Immature natural killer cell (primary cell): ENCODE measurements around the gene HLA-DQA1. TPM values are rescaled to one million over a fixed set of nuclear protein-coding genes. Genes with fewer than 3 reads are reported as not detected.
A peak's percentile ranks its signal among the peaks of the same experiment; 100 is the strongest.
"Not testable (repeated sequence)": the region's sequence is repeated elsewhere in the genome, so short reads cannot be mapped to it uniquely, and the experiment has no call there.

Source experiments
- DNase-seq, 3 donors: peaks; one replicate each; pipeline ENCODE4 v3.0.0; 2022; ENCODE audit warnings: mixed read lengths in 1 of 3
- H3K27ac Mint-ChIP-seq, 6 donors: one replicate each; pipeline ENCODE4 v1.8.0; 2020; ENCODE audit warnings: mixed read lengths in 6 of 6, mild to moderate bottlenecking in 5 of 6, inconsistent platforms in 4 of 6, moderate library complexity in 3 of 6
- H3K27me3 Mint-ChIP-seq, 3 donors: one replicate each; pipeline ENCODE4 v1.8.0; 2020 to 2021; ENCODE audit warnings: low read depth in 3 of 3, mild to moderate bottlenecking in 3 of 3, mixed read lengths in 3 of 3, moderate library complexity in 3 of 3, inconsistent platforms in 1 of 3
- H3K36me3 Mint-ChIP-seq, 3 donors: one replicate each; pipeline ENCODE4 v1.8.0; 2020; ENCODE audit warnings: mixed read lengths in 3 of 3, inconsistent platforms in 2 of 3, mild to moderate bottlenecking in 2 of 3
- H3K4me1 Mint-ChIP-seq, 2 donors: one replicate each; pipeline ENCODE4 v1.8.0; 2020; ENCODE audit warnings: inconsistent platforms in 2 of 2, mild to moderate bottlenecking in 2 of 2, mixed read lengths in 2 of 2, moderate library complexity in 1 of 2
- H3K4me3 Mint-ChIP-seq, 5 donors: one replicate each; pipeline ENCODE4 v1.8.0; 2020; ENCODE audit warnings: mild to moderate bottlenecking in 5 of 5, mixed read lengths in 5 of 5, inconsistent platforms in 3 of 5, moderate library complexity in 3 of 5
- H3K9me3 Mint-ChIP-seq, 6 donors: one replicate each; pipeline ENCODE4 v1.8.0; 2020; ENCODE audit warnings: mild to moderate bottlenecking in 6 of 6, mixed read lengths in 6 of 6, inconsistent platforms in 4 of 6, moderate library complexity in 3 of 6
- polyA plus RNA-seq, 3 donors: library from polyadenylated mRNA; unstranded; fragments of 300-500 nt; fragmentation: Illumina TruSeq; gene quantifications; one replicate each; pipeline ENCODE4 v1.2.3, GENCODE V29; 2021

The HLA-DQA1 gene
- polyA plus RNA-seq, 3 donors from 2014 or later: 1.8 to 53.1 (median 10.3) TPM

- peaks cover 8 to 16% (median 15%) of the 10 kb centered on the region in 3 donors for H3K27me3 Mint-ChIP-seq
- no peak overlapping the region for H3K4me3 Mint-ChIP-seq
- DNase-seq: no peak
- H3K36me3 Mint-ChIP-seq: peaks cover 0 to 6% (median 3%) of the 10 kb centered on the region in 3 donors
- peaks cover 20 to 29% of the 10 kb centered on the region in 2 donors for H3K4me1 Mint-ChIP-seq
- peak overlapping the region in 2 of 6 donors; percentile 1 to 42 for H3K27ac Mint-ChIP-seq
- peaks cover 0 to 7% (median 0%) of the 10 kb centered on the region in 6 donors for H3K9me3 Mint-ChIP-seq
Measured at GRCh38 chr6:32669893-32670292, 32.7 kb downstream of the HLA-DQA1 start.

GRCh38 chr6:32671908-32672307 lies 34.7 kb downstream of the HLA-DQA1 start:
- not testable (repeated sequence) for H3K27me3 Mint-ChIP-seq
- H3K4me1 Mint-ChIP-seq: peaks cover under 1 to 10% of the 10 kb centered on the region in 2 donors

GRCh38 chr6:32674123-32674522 lies 36.9 kb downstream of the HLA-DQA1 start:
- DNase-seq, H3K27ac Mint-ChIP-seq, H3K4me3 Mint-ChIP-seq, H3K4me1 Mint-ChIP-seq: not testable (repeated sequence)
- H3K36me3 Mint-ChIP-seq: peaks cover 3 to 21% (median 5%) of the 10 kb centered on the region in 3 donors
- peaks cover 0 to 24% (median 9%) of the 10 kb centered on the region in 6 donors for H3K9me3 Mint-ChIP-seq
- H3K27me3 Mint-ChIP-seq: peaks cover 0 to 12% (median 10%) of the 10 kb centered on the region in 3 donors

More at GRCh38 chr6:32671908-32672307, 34.7 kb downstream of the HLA-DQA1 start:
- not testable (repeated sequence) for DNase-seq, H3K27ac Mint-ChIP-seq, H3K36me3 Mint-ChIP-seq, H3K4me3 Mint-ChIP-seq, H3K9me3 Mint-ChIP-seq

DNA sequence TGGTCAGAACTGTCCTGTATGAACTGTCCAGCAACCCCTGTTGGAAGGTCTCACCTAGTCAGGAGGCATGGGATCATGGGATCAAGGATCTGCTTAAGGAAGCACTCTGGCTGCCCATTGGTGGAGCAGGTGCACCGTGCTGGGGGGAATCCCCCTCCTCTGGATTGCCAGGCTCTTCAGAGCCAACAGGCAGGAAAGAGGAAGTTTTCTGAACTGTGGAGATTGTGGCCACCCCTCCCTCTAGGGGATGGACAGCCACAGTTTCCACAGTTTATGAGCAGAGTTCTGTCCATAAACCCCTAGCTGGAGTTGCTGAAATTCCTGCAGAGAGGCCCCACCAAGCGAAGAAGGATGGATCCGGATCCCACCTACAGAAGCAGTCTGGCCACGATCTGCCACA lies 42.3 kb downstream of the HLA-DQA1 start:
- Mint-ChIP-seq H3K27me3 (peaks cover 0 to 12% (median 7%) of the 10 kb centered on the region in 3 donors), H3K4me3 (no peak overlapping the region), H3K36me3 (peaks cover 0 to 15% (median 5%) of the 10 kb centered on the region in 3 donors), H3K4me1 (peaks cover 2 to 4% of the 10 kb centered on the region in 2 donors), H3K9me3 (peaks cover 0 to 18% (median 9%) of the 10 kb centered on the region in 6 donors), H3K27ac (no peak overlapping the region)
- DNase-seq: no peak

DNA sequence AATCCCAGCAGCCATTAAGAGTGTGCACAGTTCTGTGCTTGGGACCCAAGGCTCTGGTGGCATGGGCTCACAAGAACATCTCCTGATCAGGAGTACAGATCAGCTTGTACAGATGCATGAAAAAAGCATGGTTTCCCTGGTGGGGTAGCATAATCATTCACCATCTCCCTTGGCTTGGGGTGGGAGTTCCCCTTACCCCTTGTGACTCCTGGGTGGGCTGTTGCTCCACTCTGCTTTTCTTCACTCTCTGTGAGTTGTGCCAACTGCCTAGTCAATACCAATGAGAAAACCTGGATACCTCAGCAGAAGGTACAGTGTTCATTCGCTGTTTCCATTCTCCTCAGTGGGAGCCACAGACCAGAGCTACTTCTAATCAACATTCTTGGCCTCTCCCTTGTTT lies 42.8 kb downstream of the HLA-DQA1 start:
- no peak for DNase-seq
- Mint-ChIP-seq H3K4me1 (peaks cover 2 to 10% of the 10 kb centered on the region in 2 donors), H3K36me3 (peaks cover 0 to 15% (median 5%) of the 10 kb centered on the region in 3 donors), H3K27me3 (peaks cover 0 to 12% (median 7%) of the 10 kb centered on the region in 3 donors), H3K4me3 (no peak overlapping the region), H3K27ac (no peak overlapping the region), H3K9me3 (peaks cover 0 to 18% (median 9%) of the 10 kb centered on the region in 6 donors)

- Mint-ChIP-seq H3K4me1 (peaks cover 15 to 34% of the 10 kb centered on the region in 2 donors), H3K27ac (peak overlapping the region in 3 of 6 donors; percentile 8 to 88 (median 11)), H3K36me3 (no peaks in the 10 kb centered on the region), H3K27me3 (peaks cover 4 to 9% (median 5%) of the 10 kb centered on the region in 3 donors), H3K9me3 (peaks cover 0 to under 1% (median 0%) of the 10 kb centered on the region in 6 donors), H3K4me3 (no peak overlapping the region)
- DNase-seq: no peak
Measured at GRCh38 chr6:32684246-32684645, 47.0 kb downstream of the HLA-DQA1 start.

- DNase-seq: peak; percentile 77 to 88 (median 85)
- Mint-ChIP-seq H3K27me3 (peaks cover 4 to 5% (median 5%) of the 10 kb centered on the region in 3 donors), H3K4me1 (peaks cover 25 to 42% of the 10 kb centered on the region in 2 donors), H3K27ac (peak overlapping the region; percentile 78 to 92 (median 88)), H3K4me3 (peak overlapping the region; percentile 18 to 65 (median 26)), H3K9me3 (no peaks in the 10 kb centered on the region), H3K36me3 (no peaks in the 10 kb centered on the region)
Measured at GRCh38 chr6:32685603-32686002, 48.4 kb downstream of the HLA-DQA1 start.

GRCh38 chr6:32689531-32690501 lies 52.6 kb downstream of the HLA-DQA1 start:
- H3K4me3 Mint-ChIP-seq: peak overlapping the region in 3 of 5 donors; percentile 5 to 64 (median 29)
- peaks cover 0 to 3% (median 0%) of the 10 kb centered on the region in 6 donors for H3K9me3 Mint-ChIP-seq
- H3K4me1 Mint-ChIP-seq: peaks cover 23 to 40% of the 10 kb centered on the region in 2 donors
- H3K36me3 Mint-ChIP-seq: no peaks in the 10 kb centered on the region
- H3K27me3 Mint-ChIP-seq: peaks cover 4 to 16% (median 7%) of the 10 kb centered on the region in 3 donors
- H3K27ac Mint-ChIP-seq: peak overlapping the region in 3 of 6 donors; percentile 8 to 68 (median 20)
- no peak for DNase-seq

- H3K36me3 Mint-ChIP-seq: no peaks in the 10 kb centered on the region
- no peak overlapping the region for H3K27ac Mint-ChIP-seq
- H3K4me1 Mint-ChIP-seq: peaks cover 12 to 18% of the 10 kb centered on the region in 2 donors
- H3K9me3 Mint-ChIP-seq: peaks cover 0 to 3% (median 0%) of the 10 kb centered on the region in 6 donors
- DNase-seq: peak in 2 of 3 donors; percentile 59 to 62
- H3K27me3 Mint-ChIP-seq: peaks cover 0 to 14% (median 2%) of the 10 kb centered on the region in 3 donors
- H3K4me3 Mint-ChIP-seq: no peak overlapping the region
Measured at GRCh38 chr6:32692019-32692418, 54.8 kb downstream of the HLA-DQA1 start.

Other genes starting within 250 kb of the HLA-DQA1 start
- not detected for gene BTNL2, start 230.2 kb upstream of the HLA-DQA1 start, polyA plus RNA-seq
- gene HLA-DRA, start 197.5 kb upstream of the HLA-DQA1 start, polyA plus RNA-seq: 100 to 1,000 TPM; 103 to 884 (median 621) TPM
- 100 to 1,000 TPM in 1 of 3 donors, 10 to 100 TPM in 1, 1 to 10 TPM in 1; 3.0 to 171 (median 16.0) TPM for gene HLA-DRB5, start 107.1 kb upstream of the HLA-DQA1 start, polyA plus RNA-seq
- 100 to 1,000 TPM in 2 of 3 donors, 10 to 100 TPM in 1; 45.8 to 435 (median 268) TPM for gene HLA-DRB1, start 47.6 kb upstream of the HLA-DQA1 start, polyA plus RNA-seq
- gene HLA-DQB1, start 29.3 kb downstream of the HLA-DQA1 start, polyA plus RNA-seq: 100 to 1,000 TPM in 1 of 3 donors, 10 to 100 TPM in 1, 1 to 10 TPM in 1; 2.5 to 105 (median 74.9) TPM
- gene HLA-DQA2, start 104.0 kb downstream of the HLA-DQA1 start, polyA plus RNA-seq: 1 to 10 TPM; 1.5 to 5.9 (median 2.5) TPM
- gene HLA-DQB2, start 126.1 kb downstream of the HLA-DQA1 start, polyA plus RNA-seq: 1 to 10 TPM; 1.9 to 3.8 (median 2.9) TPM
- 1 to 10 TPM in 2 of 3 donors, under 1 TPM in 1; 0.45 to 6.6 (median 4.8) TPM for gene HLA-DOB, start 179.6 kb downstream of the HLA-DQA1 start, polyA plus RNA-seq
- 10 to 100 TPM; 16.9 to 67.6 (median 30.4) TPM for gene TAP2, start 201.3 kb downstream of the HLA-DQA1 start, polyA plus RNA-seq
- gene PSMB8, start 206.6 kb downstream of the HLA-DQA1 start, polyA plus RNA-seq: 100 to 1,000 TPM; 495 to 696 (median 528) TPM
- gene TAP1, start 216.3 kb downstream of the HLA-DQA1 start, polyA plus RNA-seq: 100 to 1,000 TPM; 310 to 465 (median 439) TPM
- gene PSMB9, start 216.8 kb downstream of the HLA-DQA1 start, polyA plus RNA-seq: 1,000 to 10,000 TPM in 1 of 3 donors, 100 to 1,000 TPM in 2; 694 to 1,190 (median 822) TPM